Effector memory CD4-positive, alpha-beta T cell (primary cell): ENCODE data around the gene SCYGR2.

ENCODE experiments used
- DNase-seq, 3 donors: peaks; one replicate each; pipeline ENCODE4 v3.0.0-alpha.2; 2020
- H3K27ac ChIP-seq: 2 replicates; pipeline ENCODE4 v1.7.0; 2013; ENCODE audit warnings: mild to moderate bottlenecking, low read length, moderate library complexity; ENCODE audit not compliant: insufficient read depth, poor library complexity, severe bottlenecking
- H3K27me3 ChIP-seq: replicated peaks from 2 replicates; pipeline ENCODE4 v1.7.0; 2013; ENCODE audit warnings: mild to moderate bottlenecking, low read length; ENCODE audit not compliant: insufficient read depth, control insufficient read depth, poor library complexity, severe bottlenecking
- H3K36me3 ChIP-seq: 2 replicates; pipeline ENCODE4 v1.7.0; 2013; ENCODE audit warnings: mild to moderate bottlenecking, low read length, moderate library complexity; ENCODE audit not compliant: control insufficient read depth, insufficient read depth
- H3K4me1 ChIP-seq: 2 replicates; pipeline ENCODE4 v1.7.0; 2013; ENCODE audit warnings: low read length, mild to moderate bottlenecking; ENCODE audit not compliant: control insufficient read depth, insufficient read depth, poor library complexity, severe bottlenecking
- H3K4me3 ChIP-seq: 2 replicates; pipeline ENCODE4 v1.7.0; 2013; ENCODE audit warnings: low read length, low read depth, mild to moderate bottlenecking; ENCODE audit not compliant: insufficient read depth, poor library complexity, severe bottlenecking
- H3K9me3 ChIP-seq: 2 replicates; pipeline ENCODE4 v1.7.0; 2013; ENCODE audit warnings: mild to moderate bottlenecking, low read length, moderate library complexity; ENCODE audit not compliant: control insufficient read depth

The SCYGR2 gene

DNA sequence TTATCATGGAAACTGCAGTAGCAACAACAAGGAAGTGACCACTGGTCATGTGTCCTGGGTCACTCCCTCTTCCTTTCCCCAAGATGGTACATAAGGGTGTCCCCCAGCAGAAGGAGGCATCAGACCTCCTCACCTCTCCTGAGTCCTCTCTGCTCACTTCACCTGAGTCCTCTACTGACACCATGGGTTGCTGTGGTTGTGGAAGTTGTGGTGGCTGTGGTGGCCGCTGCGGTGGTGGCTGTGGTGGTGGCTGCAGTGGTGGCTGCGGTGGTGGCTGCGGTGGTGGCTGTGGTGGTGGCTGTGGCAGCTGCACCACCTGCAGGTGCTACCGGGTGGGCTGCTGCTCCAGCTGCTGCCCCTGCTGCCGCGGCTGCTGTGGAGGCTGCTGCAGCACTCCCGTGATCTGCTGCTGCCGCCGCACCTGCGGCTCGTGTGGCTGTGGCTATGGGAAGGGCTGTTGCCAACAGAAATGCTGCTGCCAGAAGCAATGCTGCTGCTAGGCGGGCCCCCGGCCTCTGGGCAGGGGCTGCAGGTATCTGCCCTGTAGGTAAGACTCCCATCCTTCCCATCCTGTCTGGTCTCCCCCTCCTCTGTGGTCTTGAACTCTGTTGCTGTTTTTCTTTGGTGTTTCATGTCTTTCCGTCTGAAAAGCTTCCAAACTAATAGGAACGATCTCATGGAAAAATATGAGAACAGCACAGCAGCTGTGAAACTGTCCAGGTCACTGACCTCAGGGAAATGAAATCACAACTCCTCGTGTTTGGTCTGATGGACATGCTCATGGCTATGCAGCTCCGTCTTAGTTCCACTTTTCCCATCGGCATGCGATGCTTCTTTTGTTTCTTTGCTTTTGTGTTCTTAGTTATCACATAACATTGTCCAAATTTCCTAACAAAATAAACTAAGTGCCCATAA, 18.9 kb downstream of the SCYGR2 start, which contains the start of gene SCYGR4:
SCYGR4 (plus strand) TSS at position 183 of the 915 bp plus-strand sequence; CDS start at position 183, 0 bp downstream.
- H3K4me3 ChIP-seq, result no peak within 1 kb of the TSS
- no peak for DNase-seq
- no peaks in the 10 kb centered on the region for H3K36me3 ChIP-seq
- no peaks in the 10 kb centered on the region for H3K4me1 ChIP-seq
- H3K27me3 ChIP-seq, result no peaks in the 10 kb centered on the region
- no peaks in the 10 kb centered on the region for H3K9me3 ChIP-seq
- no peak within 1 kb of the TSS for H3K27ac ChIP-seq

DNA sequence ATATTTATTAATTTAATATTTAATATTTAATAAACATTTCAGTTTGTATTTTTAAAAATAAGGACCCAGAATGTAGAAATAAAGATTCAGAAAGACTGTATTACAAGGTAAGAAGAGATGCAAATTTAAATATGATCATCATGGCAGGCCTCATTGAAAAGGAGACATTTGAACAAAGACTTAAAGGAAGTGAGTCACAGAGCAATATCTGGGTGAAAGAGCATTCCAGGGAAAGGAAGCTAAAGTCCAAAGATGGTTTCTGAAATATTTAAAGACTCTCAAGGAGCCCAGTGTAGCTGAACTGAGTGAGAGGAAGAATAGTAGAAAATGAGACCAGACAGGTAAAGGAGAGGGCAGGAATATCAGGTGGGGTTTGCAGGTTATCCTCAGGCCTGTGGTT, 24.5 kb downstream of the SCYGR2 start:
- Histone ChIP-seq H3K9me3 (no peaks in the 10 kb centered on the region), H3K36me3 (no peaks in the 10 kb centered on the region), H3K4me3 (no peak overlapping the region), H3K27me3 (no peaks in the 10 kb centered on the region), H3K27ac (no peak overlapping the region), H3K4me1 (no peaks in the 10 kb centered on the region)
- no peak for DNase-seq

DNA sequence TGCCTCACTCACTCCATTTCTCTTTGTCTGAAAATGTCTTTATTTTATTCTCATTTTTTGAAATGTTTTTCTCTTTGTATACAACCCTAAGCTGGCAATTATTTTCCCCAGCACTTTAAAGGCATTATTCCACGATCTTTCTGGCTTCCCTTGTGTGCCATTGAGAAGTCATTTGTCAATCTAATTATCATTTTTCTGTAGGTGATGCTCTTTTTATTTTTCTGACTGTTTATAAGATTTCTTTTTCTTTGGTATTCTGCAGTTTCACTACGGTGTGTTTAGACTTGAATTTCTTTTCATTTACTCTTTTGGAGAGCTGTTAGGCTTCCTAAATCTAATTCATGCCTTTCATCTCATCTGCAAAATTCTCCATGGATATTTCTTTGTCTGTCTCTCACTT, 26.7 kb downstream of the SCYGR2 start:
- no peak overlapping the region for H3K4me3 ChIP-seq
- H3K4me1 ChIP-seq, result no peaks in the 10 kb centered on the region
- no peak overlapping the region for H3K27ac ChIP-seq
- no peaks in the 10 kb centered on the region for H3K36me3 ChIP-seq
- no peak for DNase-seq
- H3K9me3 ChIP-seq, result no peaks in the 10 kb centered on the region
- H3K27me3 ChIP-seq, result no peaks in the 10 kb centered on the region

DNA sequence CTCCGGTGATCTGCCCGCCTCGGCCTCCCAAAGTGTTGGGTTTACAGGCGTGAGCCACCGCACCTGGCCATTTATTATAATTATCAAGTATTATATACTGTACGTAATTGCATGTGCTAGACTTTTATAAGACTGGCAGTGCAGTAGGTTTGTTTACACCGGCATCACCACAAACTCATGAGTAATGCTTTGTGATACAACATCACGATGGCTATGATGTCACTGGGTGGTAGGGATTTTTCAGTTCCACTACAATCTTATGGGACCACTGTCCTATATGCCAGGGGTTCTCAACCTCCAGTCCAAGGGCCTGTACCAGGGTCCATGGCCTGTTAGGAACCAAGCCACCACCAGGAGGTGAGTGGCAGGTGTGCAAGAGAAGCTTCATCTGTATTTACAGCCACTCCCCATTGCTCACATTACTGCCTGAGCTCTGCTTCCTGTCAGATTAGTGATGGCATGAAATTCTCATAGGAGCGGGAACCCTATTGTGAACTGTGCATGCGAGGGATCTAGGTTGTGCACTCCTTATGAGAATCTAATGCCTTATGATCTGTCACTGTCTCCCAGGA, 28.0 kb downstream of the SCYGR2 start:
- no peak overlapping the region for H3K27ac ChIP-seq
- H3K27me3 ChIP-seq, result no peaks in the 10 kb centered on the region
- no peaks in the 10 kb centered on the region for H3K9me3 ChIP-seq
- H3K4me1 ChIP-seq, result no peaks in the 10 kb centered on the region
- no peaks in the 10 kb centered on the region for H3K36me3 ChIP-seq
- no peak for DNase-seq
- H3K4me3 ChIP-seq, result no peak overlapping the region

DNA sequence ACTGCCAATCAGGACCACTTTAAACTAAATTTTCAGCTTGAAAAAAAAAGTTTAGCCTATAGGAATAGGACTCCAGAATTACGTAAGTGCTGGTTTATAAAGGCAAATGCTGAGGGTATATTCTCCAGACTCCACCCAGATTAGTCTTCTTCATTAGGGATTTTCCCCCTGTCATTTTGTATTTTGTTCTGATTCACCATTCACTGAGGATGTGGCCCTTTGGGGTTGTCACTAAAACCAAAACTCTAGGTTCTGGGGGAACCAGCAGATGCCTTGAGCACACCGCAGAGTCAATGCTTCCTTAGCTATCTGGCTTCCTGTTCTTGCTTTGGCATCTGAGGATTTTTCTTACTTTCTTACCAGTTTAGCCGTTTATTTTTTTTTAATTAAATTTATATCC, 29.1 kb downstream of the SCYGR2 start:
- Histone ChIP-seq H3K9me3 (no peaks in the 10 kb centered on the region), H3K4me3 (no peak overlapping the region), H3K27me3 (no peaks in the 10 kb centered on the region), H3K4me1 (no peaks in the 10 kb centered on the region), H3K27ac (no peak overlapping the region), H3K36me3 (no peaks in the 10 kb centered on the region)
- no peak for DNase-seq

DNA sequence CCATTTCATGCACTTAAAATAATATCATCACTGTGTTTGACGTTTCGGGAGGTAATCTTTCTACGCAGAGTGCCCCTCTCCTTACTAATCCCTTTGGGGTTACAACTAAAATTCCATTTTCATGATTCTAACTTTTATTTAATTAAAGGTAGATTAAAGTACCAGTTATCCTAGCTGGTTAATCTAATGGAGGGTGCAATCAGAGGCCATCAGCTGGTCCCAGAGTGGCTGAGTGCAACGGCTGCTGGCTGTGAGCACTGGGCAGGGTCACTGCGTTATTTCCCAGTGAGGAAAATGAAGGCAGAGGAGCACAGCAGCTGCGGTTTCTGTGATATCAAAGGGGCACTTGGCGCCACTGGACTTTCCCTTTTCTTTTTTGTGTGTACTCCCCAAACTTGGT, 30.7 kb downstream of the SCYGR2 start:
- Histone ChIP-seq H3K27me3 (no peaks in the 10 kb centered on the region), H3K36me3 (no peaks in the 10 kb centered on the region)
- DNase-seq, result no peak

DNA sequence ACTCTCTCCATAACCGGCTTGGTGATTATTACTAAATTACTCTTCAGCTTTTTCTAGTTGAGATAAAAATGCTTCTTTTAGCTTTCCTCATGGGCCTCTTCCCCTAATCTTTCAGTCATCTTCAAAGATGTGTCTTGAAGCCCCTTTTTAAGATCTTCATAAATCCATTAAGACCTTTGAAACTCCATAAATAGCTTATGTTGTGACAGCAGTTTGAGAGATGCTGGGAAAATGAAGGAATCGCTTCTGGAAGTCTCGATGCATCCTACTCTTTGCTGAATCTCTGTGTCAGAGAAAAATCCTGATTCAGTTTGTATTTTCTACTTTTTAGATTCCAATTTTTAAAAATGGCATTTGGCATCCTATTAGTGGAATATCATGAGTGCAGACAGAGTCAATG, 31.6 kb downstream of the SCYGR2 start:
- Histone ChIP-seq H3K27me3 (no peaks in the 10 kb centered on the region), H3K36me3 (no peaks in the 10 kb centered on the region), H3K9me3 (no peaks in the 10 kb centered on the region), H3K4me1 (no peaks in the 10 kb centered on the region), H3K27ac (no peak overlapping the region), H3K4me3 (no peak overlapping the region)
- DNase-seq, result no peak

More for the DNA sequence above, 30.7 kb downstream of the SCYGR2 start:
- Histone ChIP-seq H3K9me3 (no peaks in the 10 kb centered on the region), H3K27ac (no peak overlapping the region), H3K4me3 (no peak overlapping the region), H3K4me1 (no peaks in the 10 kb centered on the region)

DNA sequence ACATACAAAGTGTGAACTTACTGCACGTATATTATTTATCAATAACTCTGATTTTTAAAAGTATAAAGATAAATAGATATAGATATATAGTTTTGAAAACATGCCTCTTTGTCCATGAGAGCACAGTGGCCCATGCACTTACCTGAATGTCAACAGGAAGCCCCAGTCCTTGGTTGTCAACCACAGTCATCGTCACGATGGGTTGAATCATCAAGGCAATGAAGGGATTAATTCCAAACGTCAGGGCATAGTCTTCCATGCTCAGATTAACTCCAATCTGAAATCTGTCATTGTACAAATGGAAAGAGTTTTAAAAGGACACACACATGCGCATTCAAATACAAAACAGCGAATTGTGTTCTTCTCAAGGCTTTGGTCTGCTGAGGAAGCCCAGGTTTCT, 34.1 kb downstream of the SCYGR2 start:
- Histone ChIP-seq H3K36me3 (no peaks in the 10 kb centered on the region), H3K9me3 (no peaks in the 10 kb centered on the region)

DNA sequence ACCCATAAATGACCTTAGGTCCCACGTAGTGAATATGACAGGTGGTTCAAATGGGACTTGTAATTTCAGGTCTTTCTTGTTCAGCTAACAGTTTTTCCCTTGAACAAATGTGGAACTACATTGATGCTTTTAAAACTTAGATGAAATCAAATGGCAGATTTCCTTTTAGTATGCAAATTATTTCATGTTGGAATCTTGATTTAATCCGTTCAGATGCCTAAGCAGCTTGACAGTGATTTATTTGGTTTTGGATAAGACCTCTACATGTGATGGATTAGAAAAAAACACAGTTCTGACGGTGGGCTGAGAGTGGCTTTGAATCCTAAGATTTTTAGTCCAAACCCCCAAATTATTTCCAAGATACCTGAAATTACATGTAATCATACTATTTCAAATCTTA, 35.5 kb downstream of the SCYGR2 start:
- no peak for DNase-seq
- Histone ChIP-seq H3K27me3 (no peaks in the 10 kb centered on the region), H3K4me3 (no peak overlapping the region), H3K36me3 (no peaks in the 10 kb centered on the region), H3K9me3 (no peaks in the 10 kb centered on the region), H3K4me1 (no peaks in the 10 kb centered on the region), H3K27ac (no peak overlapping the region)

More for the DNA sequence above, 34.1 kb downstream of the SCYGR2 start:
- no peaks in the 10 kb centered on the region for H3K4me1 ChIP-seq
- H3K27me3 ChIP-seq, result no peaks in the 10 kb centered on the region
- DNase-seq, result no peak
- no peak overlapping the region for H3K4me3 ChIP-seq
- H3K27ac ChIP-seq, result no peak overlapping the region

DNA sequence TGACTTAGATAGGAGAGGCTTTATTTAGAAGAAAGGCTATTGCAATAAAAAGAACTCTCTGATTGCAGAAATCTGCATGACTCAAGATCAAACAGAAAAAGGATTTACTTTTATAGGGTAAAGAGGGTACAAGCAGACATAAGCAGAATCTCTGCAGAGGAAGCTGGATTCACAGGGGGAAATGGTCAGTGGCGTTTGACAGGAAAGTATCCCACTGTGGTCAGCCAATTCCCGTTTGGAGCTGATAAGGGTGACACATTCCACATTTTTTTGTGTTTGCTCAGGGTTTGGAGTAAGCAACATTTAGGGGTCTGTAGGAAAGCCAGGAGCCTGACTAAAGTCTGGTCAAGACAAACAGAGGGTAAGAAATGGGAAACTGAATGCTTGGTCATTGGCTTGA, 44.0 kb downstream of the SCYGR2 start:
- Histone ChIP-seq H3K9me3 (no peaks in the 10 kb centered on the region), H3K27me3 (no peaks in the 10 kb centered on the region), H3K4me1 (no peaks in the 10 kb centered on the region), H3K27ac (no peak overlapping the region), H3K36me3 (no peaks in the 10 kb centered on the region), H3K4me3 (no peak overlapping the region)
- DNase-seq, result no peak
